Lower lobe of right lung (tissue), 2 donors: ENCODE data around the gene CRYGS. TPM values are rescaled to one million over a fixed set of nuclear protein-coding genes. Genes with fewer than 3 reads are reported as not detected.
A peak's percentile ranks its signal among the peaks of the same experiment; 100 is the strongest.
"Not testable (repeated sequence)": the region's sequence is repeated elsewhere in the genome, so short reads cannot be mapped to it uniquely, and the experiment has no call there.

Experiments
- ATAC-seq, 2 donors: fragments of 200-7000 bp; cut with Tn5 transposase; one replicate each; pipeline ENCODE4 v1.9.1; 2020 to 2022; ENCODE audit warnings: mild to moderate bottlenecking in 2 of 2, moderate library complexity in 2 of 2
- DNase-seq: peaks from one replicate; pipeline ENCODE4 v3.0.0-alpha.2; 2020
- H3K27ac ChIP-seq: fragments of 200-600 bp; one replicate; pipeline ENCODE4 v1.8.0; 2022
- H3K27me3 ChIP-seq: fragments of 200-600 bp; one replicate; pipeline ENCODE4 v1.8.0; 2022; ENCODE audit warnings: low read depth
- H3K36me3 ChIP-seq: fragments of 200-600 bp; one replicate; pipeline ENCODE4 v1.8.0; 2022; ENCODE audit warnings: mild to moderate bottlenecking
- H3K4me1 ChIP-seq: fragments of 200-600 bp; one replicate; pipeline ENCODE4 v1.8.0; 2022
- H3K4me3 ChIP-seq: fragments of 200-600 bp; one replicate; pipeline ENCODE4 v1.8.0; 2022; ENCODE audit warnings: mild to moderate bottlenecking
- H3K9me3 ChIP-seq: fragments of 200-600 bp; one replicate; pipeline ENCODE4 v1.8.0; 2022
- CTCF ChIP-seq: fragments of 200-600 bp; IDR thresholded peaks from one replicate; pipeline ENCODE4 v1.8.0; 2022; ENCODE audit warnings: antibody characterized with exemption, mild to moderate bottlenecking
- intact Hi-C: fragments of 100-400 bp; cut with DNase I; formaldehyde crosslinking; loops from one replicate; pipeline ENCODE4 v1.11.0; 2022
- total RNA-seq: library from RNA; stranded (reverse); fragmentation: NEBNext Ultra II Directional; extraction: Animal tissue kit (Norgen Biotek cat#: 25700); gene quantifications from one replicate; pipeline ENCODE4 v1.2.1, GENCODE V29; 2021
- donor health status: DM: no; HTN: yes; CAD: no; lungs with severe emphysema.

CRYGS gene
- total RNA-seq, 1 donor from 2014 or later, result 4.0 TPM

GRCh38 chr3:186506191-186506739 is 37.9 kb downstream of the CRYGS start:
- no peak overlapping the region for H3K4me3 ChIP-seq
- no peak overlapping the region for H3K27ac ChIP-seq
- H3K4me1 ChIP-seq, result no peaks in the 10 kb centered on the region
- no peaks in the 10 kb centered on the region for H3K27me3 ChIP-seq
- intact Hi-C loops, result no loop called here
- no peaks in the 10 kb centered on the region for H3K9me3 ChIP-seq
- ATAC-seq (no peak), DNase-seq (no peak)
- no peak for TF ChIP-seq CTCF
- no peaks in the 10 kb centered on the region for H3K36me3 ChIP-seq

GRCh38 chr3:186502966-186503712 is 41.0 kb downstream of the CRYGS start:
- Histone ChIP-seq H3K4me3 (no peak overlapping the region), H3K36me3 (no peaks in the 10 kb centered on the region), H3K4me1 (no peaks in the 10 kb centered on the region), H3K27me3 (no peaks in the 10 kb centered on the region), H3K27ac (no peak overlapping the region), H3K9me3 (no peaks in the 10 kb centered on the region)
- TF ChIP-seq CTCF, result no peak
- intact Hi-C loops, result no loop called here
- no peak for ATAC-seq
- no peak for DNase-seq

GRCh38 chr3:186502138-186502948 is 41.8 kb downstream of the CRYGS start:
- ATAC-seq (no peak), DNase-seq (no peak)
- no peaks in the 10 kb centered on the region for H3K27me3 ChIP-seq
- H3K9me3 ChIP-seq, result no peaks in the 10 kb centered on the region
- H3K36me3 ChIP-seq, result no peaks in the 10 kb centered on the region
- TF ChIP-seq CTCF, result no peak
- intact Hi-C loops, result no loop called here
- no peaks in the 10 kb centered on the region for H3K4me1 ChIP-seq
- no peak overlapping the region for H3K27ac ChIP-seq
- no peak overlapping the region for H3K4me3 ChIP-seq

- H3K4me3 ChIP-seq, H3K9me3 ChIP-seq, ATAC-seq, H3K27ac ChIP-seq, H3K36me3 ChIP-seq, DNase-seq, intact Hi-C loops, H3K4me1 ChIP-seq, H3K27me3 ChIP-seq: not testable (repeated sequence)
These were observed 44.2 kb downstream of the CRYGS start for GRCh38 chr3:186499949-186500348.

GRCh38 chr3:186498022-186498421 is 46.2 kb downstream of the CRYGS start:
- ATAC-seq, H3K27ac ChIP-seq, H3K36me3 ChIP-seq, H3K9me3 ChIP-seq, DNase-seq, intact Hi-C loops, H3K27me3 ChIP-seq, H3K4me3 ChIP-seq: not testable (repeated sequence)
- H3K4me1 ChIP-seq, result peaks cover 13% of the 10 kb centered on the region

GRCh38 chr3:186497608-186498007 is 46.6 kb downstream of the CRYGS start:
- ATAC-seq, result peak in 1 of 2 donors; percentile 23

More at GRCh38 chr3:186497608-186498007, 46.6 kb downstream of the CRYGS start:
- H3K9me3 ChIP-seq, result no peaks in the 10 kb centered on the region
- H3K27me3 ChIP-seq, result no peaks in the 10 kb centered on the region
- intact Hi-C loops, result no loop called here
- H3K27ac ChIP-seq, result no peak overlapping the region
- no peak overlapping the region for H3K4me3 ChIP-seq
- H3K36me3 ChIP-seq, result no peaks in the 10 kb centered on the region
- no peak for DNase-seq
- H3K4me1 ChIP-seq, result peaks cover 13% of the 10 kb centered on the region
- no peak for TF ChIP-seq CTCF
